Cardiac fibroblast (primary cell): ENCODE measurements around the gene PRDM5.

ENCODE experiments used
- DNase-seq, 2 donors: peaks; one replicate each; pipeline versions ENCODE4 v3.0.0 to v3.0.0-alpha.2; 2010; ENCODE audit warnings: low read depth in 2 of 2
- H3K4me3 ChIP-seq, 2 donors: replicated peaks in 1 of 2; 1 replicate in 1 of 2; 2 replicates in 1 of 2; pipeline ENCODE4 v1.5.1; 2011; ENCODE audit warnings: low read depth in 2 of 2, low read length in 2 of 2, mild to moderate bottlenecking in 2 of 2, moderate library complexity in 1 of 2
- TF ChIP-seq, protein P1 (sequence below): IDR thresholded peaks from one replicate; pipeline ENCODE4 v1.5.1; 2011; ENCODE audit warnings: low read depth, mild to moderate bottlenecking, low read length, inconsistent platforms

The PRDM5 gene

DNA sequence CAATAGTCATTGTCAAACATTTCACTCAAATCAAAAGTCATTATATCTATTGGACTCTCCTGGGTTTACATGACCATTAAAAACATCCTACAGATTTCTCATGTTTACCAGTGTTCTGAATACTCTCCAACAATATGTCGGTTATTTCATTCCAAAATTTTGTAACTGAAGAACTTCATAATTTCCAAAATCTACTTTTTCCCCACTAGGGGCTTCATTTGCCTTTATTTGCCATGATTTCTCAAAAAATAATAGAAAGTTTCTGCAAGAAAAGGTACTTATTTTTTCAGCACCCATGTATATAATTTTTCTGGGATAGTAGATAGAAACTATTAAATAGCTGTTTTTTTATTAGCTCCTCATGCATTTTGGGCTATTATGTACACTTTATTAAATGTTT, 49.0 kb downstream of the PRDM5 start:
- no peak for DNase-seq
- no peak overlapping the region for H3K4me3 ChIP-seq
- TF ChIP-seq, protein P1, sequence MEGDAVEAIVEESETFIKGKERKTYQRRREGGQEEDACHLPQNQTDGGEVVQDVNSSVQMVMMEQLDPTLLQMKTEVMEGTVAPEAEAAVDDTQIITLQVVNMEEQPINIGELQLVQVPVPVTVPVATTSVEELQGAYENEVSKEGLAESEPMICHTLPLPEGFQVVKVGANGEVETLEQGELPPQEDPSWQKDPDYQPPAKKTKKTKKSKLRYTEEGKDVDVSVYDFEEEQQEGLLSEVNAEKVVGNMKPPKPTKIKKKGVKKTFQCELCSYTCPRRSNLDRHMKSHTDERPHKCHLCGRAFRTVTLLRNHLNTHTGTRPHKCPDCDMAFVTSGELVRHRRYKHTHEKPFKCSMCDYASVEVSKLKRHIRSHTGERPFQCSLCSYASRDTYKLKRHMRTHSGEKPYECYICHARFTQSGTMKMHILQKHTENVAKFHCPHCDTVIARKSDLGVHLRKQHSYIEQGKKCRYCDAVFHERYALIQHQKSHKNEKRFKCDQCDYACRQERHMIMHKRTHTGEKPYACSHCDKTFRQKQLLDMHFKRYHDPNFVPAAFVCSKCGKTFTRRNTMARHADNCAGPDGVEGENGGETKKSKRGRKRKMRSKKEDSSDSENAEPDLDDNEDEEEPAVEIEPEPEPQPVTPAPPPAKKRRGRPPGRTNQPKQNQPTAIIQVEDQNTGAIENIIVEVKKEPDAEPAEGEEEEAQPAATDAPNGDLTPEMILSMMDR = no peak

DNA sequence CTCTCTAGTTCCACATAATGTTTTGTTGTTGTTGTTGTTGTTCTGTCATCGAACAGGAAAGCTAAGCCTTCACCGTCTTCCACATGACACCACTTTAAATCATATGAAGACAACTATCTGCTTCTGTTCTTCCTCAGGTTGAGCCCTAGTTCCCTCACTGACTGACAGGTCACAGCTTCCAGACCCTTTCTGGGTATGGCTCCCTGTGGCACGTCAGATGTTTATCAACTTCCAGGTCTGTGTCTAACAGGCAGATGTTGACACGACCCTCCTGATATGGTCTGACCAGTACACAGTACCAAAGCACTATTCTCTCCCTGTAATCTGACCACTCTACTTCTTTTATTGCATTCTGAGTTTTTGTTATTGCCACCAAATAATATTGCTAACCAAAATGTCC, 51.4 kb downstream of the PRDM5 start:
- no peak for DNase-seq
- no peak overlapping the region for H3K4me3 ChIP-seq
- TF ChIP-seq, protein P1 = no peak

DNA sequence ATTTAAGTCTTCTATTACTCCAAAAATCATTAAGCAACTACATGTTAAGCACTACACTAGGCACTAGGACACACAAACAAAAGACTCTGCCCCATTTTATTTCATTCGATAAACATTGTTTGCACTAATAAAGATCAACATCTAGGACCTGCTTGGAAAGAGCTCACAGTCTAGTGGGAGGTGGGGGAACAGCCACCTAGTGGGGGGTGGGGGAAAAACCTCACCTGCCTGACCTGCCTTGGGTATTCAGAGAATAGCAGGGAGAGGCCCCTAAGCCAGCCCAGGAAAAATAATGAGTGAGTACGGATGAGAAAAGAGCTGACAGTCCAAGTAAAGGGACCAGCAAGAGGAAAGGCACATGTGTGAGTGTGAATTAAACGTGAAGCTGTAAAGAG, 52.2 kb downstream of the PRDM5 start:
- no peak for DNase-seq
- TF ChIP-seq, protein P1 = peak; percentile 1
- no peak overlapping the region for H3K4me3 ChIP-seq

DNA sequence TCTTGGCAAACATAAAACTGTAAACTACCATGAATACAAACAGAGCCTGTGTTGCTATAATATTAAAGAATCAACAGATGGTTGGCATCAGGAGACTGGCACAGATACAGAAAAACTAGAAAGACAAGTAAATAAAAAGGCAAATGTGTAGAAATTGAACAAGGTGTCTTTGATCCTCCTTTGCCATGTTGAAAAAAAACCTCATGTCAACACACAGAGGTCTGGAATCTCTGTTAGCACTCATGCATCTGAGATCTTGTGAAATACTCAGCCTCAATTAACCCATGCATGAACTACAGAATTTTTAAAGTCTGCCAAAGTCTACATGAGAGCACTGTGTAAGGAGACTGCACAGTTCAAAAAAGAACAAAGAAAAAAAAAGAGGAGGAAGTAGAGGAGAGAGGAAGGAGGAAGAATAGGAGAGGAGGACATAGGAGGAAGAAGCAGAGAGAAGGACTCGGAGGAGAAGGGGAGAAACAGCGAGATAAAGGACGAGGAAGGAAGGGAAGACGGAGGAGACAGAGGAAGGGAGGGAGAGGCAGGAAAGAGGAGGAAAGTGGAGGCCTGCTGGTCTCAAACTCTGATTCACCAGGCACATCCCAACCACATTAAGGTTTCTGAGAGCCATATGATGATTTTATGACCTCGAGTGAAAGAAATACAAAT, 52.8 kb downstream of the PRDM5 start:
- TF ChIP-seq, protein P1 = no peak
- no peak overlapping the region for H3K4me3 ChIP-seq
- peak in 1 of 2 donors; percentile 32 for DNase-seq

DNA sequence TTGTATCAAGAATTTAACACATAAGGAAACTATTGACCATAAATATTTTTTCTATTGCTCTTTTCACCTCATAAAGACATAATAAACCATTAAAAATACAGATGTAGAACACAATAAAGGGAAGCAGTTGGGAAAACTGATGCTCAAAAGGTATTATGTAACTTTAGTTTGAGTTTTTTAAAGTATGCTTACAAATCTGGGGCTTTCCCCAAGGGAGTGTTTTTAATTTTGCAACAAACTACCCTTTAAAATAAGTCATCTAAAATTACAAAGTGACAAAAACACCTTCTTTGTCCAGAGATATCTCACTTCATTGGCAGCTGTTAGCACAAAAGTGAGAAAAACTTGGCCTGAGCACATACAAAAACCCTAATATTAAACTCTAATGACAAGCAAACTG, 55.0 kb downstream of the PRDM5 start:
- TF ChIP-seq, protein P1 = no peak
- peak in 1 of 2 donors; percentile 22 for DNase-seq
- no peak overlapping the region for H3K4me3 ChIP-seq

DNA sequence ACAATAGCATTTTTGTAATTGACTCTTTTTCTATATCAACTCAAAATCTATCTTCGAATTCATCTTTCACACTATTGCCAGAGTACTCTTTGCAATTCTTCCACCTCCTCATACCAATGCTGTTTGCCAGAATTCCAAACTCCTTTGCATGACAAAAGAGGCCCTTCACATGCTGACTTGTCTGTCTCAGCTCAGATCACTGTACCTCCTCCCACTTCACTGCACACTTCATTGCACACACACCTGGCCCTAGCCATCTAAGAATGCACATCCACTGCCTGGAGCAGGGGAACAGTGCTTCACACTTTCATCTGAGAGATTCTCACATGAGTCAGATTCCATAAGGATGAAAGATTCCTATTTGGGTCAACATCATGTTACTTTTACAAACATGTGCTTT, 56.5 kb downstream of the PRDM5 start:
- DNase-seq = no peak
- no peak overlapping the region for H3K4me3 ChIP-seq
- TF ChIP-seq, protein P1 = no peak

DNA sequence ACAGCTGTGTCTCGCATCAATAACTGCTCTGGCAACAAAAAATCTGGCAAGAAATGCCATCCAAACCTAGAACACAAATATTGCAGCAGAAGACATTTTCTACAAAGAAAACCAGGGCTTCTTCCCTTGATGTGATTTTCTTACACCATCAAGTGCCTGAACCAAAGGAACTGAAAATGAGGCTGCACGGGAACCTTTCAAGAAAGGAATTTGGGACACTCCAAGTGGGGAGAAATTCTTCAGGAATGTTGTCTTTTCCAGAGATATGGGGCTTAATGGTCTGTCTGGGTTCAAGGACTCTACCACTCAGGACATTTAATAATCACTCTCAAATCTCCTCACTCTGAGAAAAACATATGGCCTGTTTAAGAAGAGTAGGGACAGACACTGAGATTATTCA, 57.6 kb downstream of the PRDM5 start:
- no peak overlapping the region for H3K4me3 ChIP-seq
- DNase-seq = no peak
- TF ChIP-seq, protein P1 = no peak
